ENCODE measurements around the gene CYLC1.

The CYLC1 gene

GRCh38 chrX:83860846-83861245 is at the start of gene CYLC1:
CYLC1 (plus strand) TSS chrX:83861146; CDS start chrX:83861183, 37 bp downstream.
- Histone ChIP-seq H3K36me3 (no peaks in the 10 kb centered on the region), H3K27me3 (ENCODE audit: insufficient read depth, low read depth, severe bottlenecking) (no peaks in the 10 kb centered on the region), H3K27ac (no peak within 1 kb of the TSS), H3K9me3 (ENCODE audit: severe bottlenecking) (no peaks in the 10 kb centered on the region), H3K4me3 (ENCODE audit: low read depth, low read length) (no peak within 1 kb of the TSS)
- TF ChIP-seq, protein P1, sequence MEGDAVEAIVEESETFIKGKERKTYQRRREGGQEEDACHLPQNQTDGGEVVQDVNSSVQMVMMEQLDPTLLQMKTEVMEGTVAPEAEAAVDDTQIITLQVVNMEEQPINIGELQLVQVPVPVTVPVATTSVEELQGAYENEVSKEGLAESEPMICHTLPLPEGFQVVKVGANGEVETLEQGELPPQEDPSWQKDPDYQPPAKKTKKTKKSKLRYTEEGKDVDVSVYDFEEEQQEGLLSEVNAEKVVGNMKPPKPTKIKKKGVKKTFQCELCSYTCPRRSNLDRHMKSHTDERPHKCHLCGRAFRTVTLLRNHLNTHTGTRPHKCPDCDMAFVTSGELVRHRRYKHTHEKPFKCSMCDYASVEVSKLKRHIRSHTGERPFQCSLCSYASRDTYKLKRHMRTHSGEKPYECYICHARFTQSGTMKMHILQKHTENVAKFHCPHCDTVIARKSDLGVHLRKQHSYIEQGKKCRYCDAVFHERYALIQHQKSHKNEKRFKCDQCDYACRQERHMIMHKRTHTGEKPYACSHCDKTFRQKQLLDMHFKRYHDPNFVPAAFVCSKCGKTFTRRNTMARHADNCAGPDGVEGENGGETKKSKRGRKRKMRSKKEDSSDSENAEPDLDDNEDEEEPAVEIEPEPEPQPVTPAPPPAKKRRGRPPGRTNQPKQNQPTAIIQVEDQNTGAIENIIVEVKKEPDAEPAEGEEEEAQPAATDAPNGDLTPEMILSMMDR (IDR thresholded peaks at IDR 0.05; ENCODE audit: low read depth, low read length), result no peak
- DNase-seq, result no peak

DNA sequence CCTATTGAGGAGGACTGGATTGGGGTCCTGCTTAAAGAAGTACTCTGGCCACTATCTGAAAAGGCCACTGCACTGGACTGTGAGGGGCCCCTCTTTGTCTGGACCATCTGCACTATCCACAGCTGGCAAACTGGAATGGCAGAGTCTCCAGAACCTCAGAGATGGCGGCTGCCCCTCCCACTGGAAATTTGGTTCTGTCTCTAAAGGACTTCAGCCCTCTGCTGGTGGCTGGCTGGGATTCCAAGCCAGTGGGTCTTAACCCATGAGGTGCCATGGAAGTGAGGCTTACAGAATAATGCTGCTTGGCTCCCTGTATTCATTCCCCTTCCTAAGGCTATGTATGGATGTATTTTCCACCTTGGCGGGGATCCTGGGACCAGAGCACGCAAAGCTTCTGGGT is 41.6 kb upstream of the CYLC1 start:
- TF ChIP-seq, protein P1 (IDR thresholded peaks at IDR 0.05; ENCODE audit: low read depth, low read length), result 0 out of 2 replicates have a peak, but pooled peaks have one; percentile 18
- no peak overlapping the region for H3K4me3 ChIP-seq (ENCODE audit: low read depth, low read length)
- no peaks in the 10 kb centered on the region for H3K9me3 ChIP-seq (ENCODE audit: severe bottlenecking)
- peak; percentile 9 for DNase-seq
- H3K27me3 ChIP-seq (ENCODE audit: insufficient read depth, low read depth, severe bottlenecking), result peaks cover 15% of the 10 kb centered on the region
- no peak overlapping the region for H3K27ac ChIP-seq
- no peaks in the 10 kb centered on the region for H3K36me3 ChIP-seq

DNA sequence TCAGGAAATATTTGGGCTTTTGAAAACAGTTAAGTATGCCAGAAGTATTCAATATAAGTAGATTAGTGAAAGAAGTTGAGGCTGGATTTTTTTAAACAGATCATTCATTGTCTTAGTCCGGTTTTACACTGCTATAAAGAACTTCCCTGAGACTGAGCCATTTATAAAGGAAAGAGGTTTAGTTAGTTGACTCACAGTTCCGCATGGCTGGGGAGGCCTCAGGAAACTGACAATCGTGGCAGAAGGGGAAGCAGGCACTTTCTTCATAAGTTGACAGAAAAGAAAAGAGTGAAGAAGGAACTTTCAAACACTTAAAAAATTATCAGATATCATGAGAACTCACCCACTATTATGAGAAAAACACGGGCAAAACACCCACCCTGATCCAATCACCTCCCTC is 31.1 kb upstream of the CYLC1 start:
- DNase-seq, result no peak
- no peaks in the 10 kb centered on the region for H3K9me3 ChIP-seq (ENCODE audit: severe bottlenecking)
- TF ChIP-seq, protein P1 (IDR thresholded peaks at IDR 0.05; ENCODE audit: low read depth, low read length), result no peak
- H3K4me3 ChIP-seq (ENCODE audit: low read depth, low read length), result no peak overlapping the region
- no peaks in the 10 kb centered on the region for H3K36me3 ChIP-seq
- peaks cover 8% of the 10 kb centered on the region for H3K27me3 ChIP-seq (ENCODE audit: insufficient read depth, low read depth, severe bottlenecking)
- no peak overlapping the region for H3K27ac ChIP-seq

DNA sequence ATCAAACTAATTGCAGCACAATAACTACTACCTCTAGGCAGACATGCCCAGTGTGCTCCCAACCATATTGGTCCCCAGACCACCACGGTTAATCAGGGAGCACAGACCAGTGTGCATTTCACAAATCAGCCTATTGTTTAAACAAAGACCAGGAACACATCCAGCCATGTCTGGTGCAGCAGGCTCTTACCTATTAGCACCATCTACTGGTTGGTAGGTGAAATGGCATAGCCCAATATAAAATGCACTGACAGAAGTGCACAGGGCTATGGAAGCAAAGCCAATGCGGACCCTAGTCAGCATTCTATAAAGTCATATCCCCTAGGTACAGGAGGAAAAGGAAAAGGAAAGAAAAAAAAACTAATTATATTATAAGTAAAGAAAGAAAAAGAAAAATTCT is 15.5 kb upstream of the CYLC1 start:
- H3K36me3 ChIP-seq, result no peaks in the 10 kb centered on the region
- H3K9me3 ChIP-seq (ENCODE audit: severe bottlenecking), result no peaks in the 10 kb centered on the region
- H3K27me3 ChIP-seq (ENCODE audit: insufficient read depth, low read depth, severe bottlenecking), result no peaks in the 10 kb centered on the region
- DNase-seq, result peak; percentile 14
- TF ChIP-seq, protein P1 (IDR thresholded peaks at IDR 0.05; ENCODE audit: low read depth, low read length), result peak; percentile 77
- no peak overlapping the region for H3K27ac ChIP-seq
- no peak overlapping the region for H3K4me3 ChIP-seq (ENCODE audit: low read depth, low read length)

DNA sequence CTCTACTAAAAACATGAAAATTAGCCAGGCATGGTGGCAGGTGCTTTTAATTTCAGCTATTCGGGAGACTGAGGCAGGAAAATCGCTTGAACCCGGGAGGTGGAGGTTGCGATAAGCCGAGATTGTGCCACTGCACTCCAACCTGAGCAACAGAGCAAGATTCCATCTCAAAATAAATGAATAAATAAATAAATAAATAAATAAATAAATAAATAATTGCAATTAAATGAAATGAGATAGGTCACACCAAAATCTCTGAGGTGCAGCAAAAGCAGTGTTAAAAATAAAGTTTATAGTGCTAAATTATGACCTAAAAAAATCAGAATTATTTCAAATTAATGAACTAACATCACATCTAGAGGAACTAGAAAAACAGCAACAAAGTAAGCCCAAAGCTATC is 13.6 kb upstream of the CYLC1 start:
- H3K9me3 ChIP-seq (ENCODE audit: severe bottlenecking), result no peaks in the 10 kb centered on the region
- no peaks in the 10 kb centered on the region for H3K36me3 ChIP-seq
- TF ChIP-seq, protein P1 (IDR thresholded peaks at IDR 0.05; ENCODE audit: low read depth, low read length), result no peak

DNA sequence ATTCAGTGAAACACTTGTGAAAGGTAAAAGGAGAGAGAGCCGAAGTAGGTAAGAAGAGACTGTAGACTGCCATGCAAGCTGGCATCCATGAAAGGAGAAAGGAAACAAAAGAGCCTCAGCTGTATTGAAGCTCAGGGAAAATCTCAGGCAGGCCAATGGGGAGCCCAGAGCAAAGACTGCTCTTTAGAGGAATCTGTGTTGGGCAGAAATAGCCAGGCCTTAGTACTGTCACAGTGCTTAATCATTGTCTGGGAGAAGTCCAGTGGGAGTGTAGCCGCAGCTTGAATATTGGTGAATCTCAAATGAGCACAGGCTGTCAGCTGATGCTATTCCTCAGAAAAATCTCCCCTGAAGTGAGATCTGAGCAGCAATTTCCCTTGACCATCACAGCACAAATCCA is 27.6 kb downstream of the CYLC1 start:
- TF ChIP-seq, protein P1 (IDR thresholded peaks at IDR 0.05; ENCODE audit: low read depth, low read length), result no peak
- Histone ChIP-seq H3K4me3 (ENCODE audit: low read depth, low read length) (no peak overlapping the region), H3K36me3 (no peaks in the 10 kb centered on the region), H3K27me3 (ENCODE audit: insufficient read depth, low read depth, severe bottlenecking) (peaks cover 22% of the 10 kb centered on the region), H3K27ac (no peak overlapping the region), H3K9me3 (ENCODE audit: severe bottlenecking) (no peaks in the 10 kb centered on the region)
- DNase-seq, result no peak

More for the DNA sequence above, 13.6 kb upstream of the CYLC1 start:
- peaks cover 4% of the 10 kb centered on the region for H3K27me3 ChIP-seq (ENCODE audit: insufficient read depth, low read depth, severe bottlenecking)
- H3K27ac ChIP-seq, result no peak overlapping the region
- DNase-seq, result no peak
- H3K4me3 ChIP-seq (ENCODE audit: low read depth, low read length), result no peak overlapping the region

All from WERI-Rb-1 (cell line).